RWPE1 (cell line): ENCODE results near the gene METTL25B.

ENCODE experiments used
- CTCF ChIA-PET: fragments of 350-600 bp; sonication (Branson Sonifier 250); formaldehyde crosslinking; extraction: SDS; loops from one replicate; lab custom pipeline; 2021; lab: Yijun Ruan, JAX
- POLR2A ChIA-PET: fragments of 400-600 bp; formaldehyde crosslinking; extraction: SDS; loops from one replicate; lab custom pipeline; 2020; ENCODE audit warnings: antibody characterized with exemption; ENCODE audit not compliant: low non-redundant PET; lab: Yijun Ruan, JAX
- DNase-seq: peaks from one replicate; pipeline ENCODE4 v3.0.0; 2012; ENCODE audit warnings: low spot score
- H3K27ac ChIP-seq: fragments of 450-650 bp; 2 replicates; pipeline ENCODE4 v1.5.1; 2017
- CTCF ChIP-seq: fragments of 450-650 bp; conservative IDR thresholded peaks from 2 replicates; pipeline ENCODE4 v1.5.1; 2017; ENCODE audit warnings: low read depth, mild to moderate bottlenecking

The METTL25B gene

GRCh38 chr1:156728599-156729462, 562 bp downstream of the METTL25B start, which contains the start of gene ISG20L2:
TSS of gene ISG20L2 (minus strand) at chr1:156728766. CDS start at chr1:156727652, 1,114 bp downstream.
- CTCF ChIA-PET, result interaction anchor here (0.7 to 4.5 kb wide), 6 partner anchors 22 to 132 kb away, joined by 5 to 178 read pairs (median 18); partner anchors contain the start of genes CRABP2 and NTRK1
- DNase-seq, result peak; percentile 95
- no peak for TF ChIP-seq CTCF
- H3K27ac ChIP-seq, result peak within 1 kb of the TSS; percentile 92
- POLR2A ChIA-PET, result interaction anchor here (0.7 to 1.7 kb wide), 3 partner anchors 12 to 131 kb away, joined by 5 to 8 read pairs (median 5); partner anchors contain the start of gene MRPL24

GRCh38 chr1:156733989-156734584, 5.8 kb downstream of the METTL25B start:
- POLR2A ChIA-PET, result interaction anchor here (0.7 kb wide), 1 partner anchor 14 kb away, joined by 5 read pairs; no protein-coding TSS in a partner anchor
- DNase-seq, result no peak
- CTCF ChIA-PET, result interaction anchor here (0.6 kb wide), 3 partner anchors 27 to 158 kb away, joined by 4 to 10 read pairs (median 5); no protein-coding TSS in a partner anchor
- peak overlapping the region; percentile 37 for H3K27ac ChIP-seq
- no peak for TF ChIP-seq CTCF

GRCh38 chr1:156738407-156738806, 10.1 kb downstream of the METTL25B start:
- peak overlapping the region; percentile 39 for H3K27ac ChIP-seq
- DNase-seq, result no peak
- CTCF ChIA-PET, result interaction anchor here (0.7 kb wide), 1 partner anchor 121 kb away, joined by 3 read pairs; no protein-coding TSS in a partner anchor
- POLR2A ChIA-PET, result no interaction called here
- TF ChIP-seq CTCF, result no peak

- ChIA-PET CTCF (interaction anchor here (0.7 kb wide), 1 partner anchor 121 kb away, joined by 3 read pairs; no protein-coding TSS in a partner anchor), POLR2A (no interaction called here)
- TF ChIP-seq CTCF, result no peak
- no peak overlapping the region for H3K27ac ChIP-seq
- DNase-seq, result no peak
These were observed 10.6 kb downstream of the METTL25B start for GRCh38 chr1:156738916-156739315.

GRCh38 chr1:156740237-156740740, 12.0 kb downstream of the METTL25B start:
- no peak for TF ChIP-seq CTCF
- H3K27ac ChIP-seq, result peak overlapping the region; percentile 87
- ChIA-PET POLR2A (no interaction called here), CTCF (interaction anchor here (0.6 to 1.2 kb wide), 2 partner anchors 13 to 34 kb away, joined by 3 to 5 read pairs; no protein-coding TSS in a partner anchor)
- no peak for DNase-seq
